ENCODE measurements around the gene MXD1.

DNA sequence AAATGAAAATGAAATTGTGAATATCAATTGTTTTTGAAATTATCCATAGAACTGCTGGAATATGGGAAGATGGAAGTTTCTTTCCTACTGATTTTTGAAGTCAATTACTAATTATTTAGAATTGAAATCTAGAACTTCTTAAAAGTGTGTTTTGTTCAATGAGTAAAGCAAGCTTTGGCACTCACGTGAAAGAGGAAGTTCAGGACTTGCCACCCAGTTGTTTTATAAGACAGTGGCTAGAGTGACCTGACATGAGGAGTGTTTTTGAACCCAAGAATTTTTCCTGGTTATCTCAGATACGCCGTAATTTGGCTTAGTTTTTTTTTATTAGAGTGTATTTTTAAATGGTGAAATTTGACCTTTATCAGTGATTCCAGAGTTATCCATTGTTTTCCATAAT is 3.5 kb downstream of the MXD1 start:
- TF ChIP-seq, protein P1, sequence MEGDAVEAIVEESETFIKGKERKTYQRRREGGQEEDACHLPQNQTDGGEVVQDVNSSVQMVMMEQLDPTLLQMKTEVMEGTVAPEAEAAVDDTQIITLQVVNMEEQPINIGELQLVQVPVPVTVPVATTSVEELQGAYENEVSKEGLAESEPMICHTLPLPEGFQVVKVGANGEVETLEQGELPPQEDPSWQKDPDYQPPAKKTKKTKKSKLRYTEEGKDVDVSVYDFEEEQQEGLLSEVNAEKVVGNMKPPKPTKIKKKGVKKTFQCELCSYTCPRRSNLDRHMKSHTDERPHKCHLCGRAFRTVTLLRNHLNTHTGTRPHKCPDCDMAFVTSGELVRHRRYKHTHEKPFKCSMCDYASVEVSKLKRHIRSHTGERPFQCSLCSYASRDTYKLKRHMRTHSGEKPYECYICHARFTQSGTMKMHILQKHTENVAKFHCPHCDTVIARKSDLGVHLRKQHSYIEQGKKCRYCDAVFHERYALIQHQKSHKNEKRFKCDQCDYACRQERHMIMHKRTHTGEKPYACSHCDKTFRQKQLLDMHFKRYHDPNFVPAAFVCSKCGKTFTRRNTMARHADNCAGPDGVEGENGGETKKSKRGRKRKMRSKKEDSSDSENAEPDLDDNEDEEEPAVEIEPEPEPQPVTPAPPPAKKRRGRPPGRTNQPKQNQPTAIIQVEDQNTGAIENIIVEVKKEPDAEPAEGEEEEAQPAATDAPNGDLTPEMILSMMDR (IDR thresholded peaks at IDR 0.05) = no peak
- TF ChIP-seq POLR2A (IDR thresholded peaks at IDR 0.05) (no peak), POLR2AphosphoS5 (IDR thresholded peaks at IDR 0.05) (no peak)

All from breast epithelium (tissue), 3 donors.